ENCODE results near the gene LSM14B. TPM values are rescaled to one million over a fixed set of nuclear protein-coding genes. Genes with fewer than 3 reads are reported as not detected.
"Not testable (repeated sequence)": the region's sequence is repeated elsewhere in the genome, so short reads cannot be mapped to it uniquely, and the experiment has no call there.

LSM14B gene
- 91.0 TPM for polyA plus RNA-seq (2013, experiment 1 of 4)
- polyA plus RNA-seq (2013, experiment 2 of 4), result 90.3 TPM
- 64.4 TPM for polyA plus RNA-seq (2013, experiment 3 of 4)
- polyA plus RNA-seq (2013, experiment 4 of 4), result 71.8 TPM

GRCh38 chr20:62121776-62122653 is at the start of gene LSM14B:
LSM14B (plus strand) TSS chr20:62122475; CDS start chr20:62122667, 192 bp downstream.
- 0% methylated on average over 124 of the region's 124 CpGs for WGBS, 2 experiments
- H3K27me3 ChIP-seq (ENCODE audit: control insufficient read depth, insufficient read depth, low read length, poor library complexity, severe bottlenecking), result no peaks in the 10 kb centered on the region

GRCh38 chr20:62073323-62073722 is 49.0 kb upstream of the LSM14B start:
- WGBS, 2 experiments, result 92% methylated on average over 5 of the region's 5 CpGs
- no peaks in the 10 kb centered on the region for H3K36me3 ChIP-seq (ENCODE audit: control insufficient read depth, insufficient read depth, low read length)
- H3K27ac ChIP-seq (ENCODE audit: insufficient read depth, low read depth, low read length, poor library complexity, severe bottlenecking), result no peak overlapping the region
- H3K9me3 ChIP-seq (ENCODE audit: control insufficient read depth, low read length), result peaks cover 4% of the 10 kb centered on the region
- H3K4me1 ChIP-seq (ENCODE audit: control insufficient read depth, insufficient read depth, low read length), result no peaks in the 10 kb centered on the region
- H3K27me3 ChIP-seq (ENCODE audit: control insufficient read depth, insufficient read depth, low read length, poor library complexity, severe bottlenecking), result no peaks in the 10 kb centered on the region
- no peak overlapping the region for H3K4me3 ChIP-seq (ENCODE audit: insufficient read depth, low read depth, low read length)

More at GRCh38 chr20:62121776-62122653, at the start of gene LSM14B:
- Histone ChIP-seq H3K4me3 (ENCODE audit: insufficient read depth, low read depth, low read length) (peak within 1 kb of the TSS; percentile 79), H3K4me1 (ENCODE audit: control insufficient read depth, insufficient read depth, low read length) (peaks cover 35% of the 10 kb centered on the region), H3K36me3 (ENCODE audit: control insufficient read depth, insufficient read depth, low read length) (peaks cover 15% of the 10 kb centered on the region), H3K9me3 (ENCODE audit: control insufficient read depth, low read length) (no peaks in the 10 kb centered on the region), H3K27ac (ENCODE audit: insufficient read depth, low read depth, low read length, poor library complexity, severe bottlenecking) (peak within 1 kb of the TSS; percentile 57)

- Histone ChIP-seq H3K27me3 (ENCODE audit: control insufficient read depth, insufficient read depth, low read length, poor library complexity, severe bottlenecking) (peaks cover 3% of the 10 kb centered on the region), H3K4me1 (ENCODE audit: control insufficient read depth, insufficient read depth, low read length) (no peaks in the 10 kb centered on the region), H3K27ac (ENCODE audit: insufficient read depth, low read depth, low read length, poor library complexity, severe bottlenecking) (no peak overlapping the region), H3K9me3 (ENCODE audit: control insufficient read depth, low read length) (no peaks in the 10 kb centered on the region), H3K36me3 (ENCODE audit: control insufficient read depth, insufficient read depth, low read length) (no peaks in the 10 kb centered on the region), H3K4me3 (ENCODE audit: insufficient read depth, low read depth, low read length) (no peak overlapping the region)
- 94 to 100% methylated on average over 1 of the region's 1 CpG for WGBS, 2 experiments
Measured at GRCh38 chr20:62079166-62079565, 43.1 kb upstream of the LSM14B start.

GRCh38 chr20:62080249-62080990 is 41.9 kb upstream of the LSM14B start:
- H3K4me3 ChIP-seq (ENCODE audit: insufficient read depth, low read depth, low read length), result no peak overlapping the region
- no peaks in the 10 kb centered on the region for H3K36me3 ChIP-seq (ENCODE audit: control insufficient read depth, insufficient read depth, low read length)
- peaks cover 3% of the 10 kb centered on the region for H3K27me3 ChIP-seq (ENCODE audit: control insufficient read depth, insufficient read depth, low read length, poor library complexity, severe bottlenecking)
- H3K9me3 ChIP-seq (ENCODE audit: control insufficient read depth, low read length), result no peaks in the 10 kb centered on the region
- WGBS, 2 experiments, result 77 to 80% methylated on average over 15 of the region's 15 CpGs
- no peak overlapping the region for H3K27ac ChIP-seq (ENCODE audit: insufficient read depth, low read depth, low read length, poor library complexity, severe bottlenecking)
- H3K4me1 ChIP-seq (ENCODE audit: control insufficient read depth, insufficient read depth, low read length), result no peaks in the 10 kb centered on the region

- Histone ChIP-seq H3K4me3 (ENCODE audit: insufficient read depth, low read depth, low read length) (no peak overlapping the region), H3K9me3 (ENCODE audit: control insufficient read depth, low read length) (no peaks in the 10 kb centered on the region), H3K36me3 (ENCODE audit: control insufficient read depth, insufficient read depth, low read length) (no peaks in the 10 kb centered on the region), H3K27ac (ENCODE audit: insufficient read depth, low read depth, low read length, poor library complexity, severe bottlenecking) (no peak overlapping the region), H3K27me3 (ENCODE audit: control insufficient read depth, insufficient read depth, low read length, poor library complexity, severe bottlenecking) (peaks cover 3% of the 10 kb centered on the region), H3K4me1 (ENCODE audit: control insufficient read depth, insufficient read depth, low read length) (no peaks in the 10 kb centered on the region)
- WGBS, 2 experiments, result 71 to 73% methylated on average over 5 of the region's 5 CpGs
Measured at GRCh38 chr20:62083312-62083711, 39.0 kb upstream of the LSM14B start.

- not testable (repeated sequence) for H3K36me3 ChIP-seq (ENCODE audit: control insufficient read depth, insufficient read depth, low read length); H3K27me3 ChIP-seq (ENCODE audit: control insufficient read depth, insufficient read depth, low read length, poor library complexity, severe bottlenecking); H3K4me1 ChIP-seq (ENCODE audit: control insufficient read depth, insufficient read depth, low read length); H3K27ac ChIP-seq (ENCODE audit: insufficient read depth, low read depth, low read length, poor library complexity, severe bottlenecking); H3K4me3 ChIP-seq (ENCODE audit: insufficient read depth, low read depth, low read length); H3K9me3 ChIP-seq (ENCODE audit: control insufficient read depth, low read length)
- 94 to 95% methylated on average over 9 of the region's 9 CpGs for WGBS, 2 experiments
Measured at GRCh38 chr20:62084224-62084623, 38.1 kb upstream of the LSM14B start.

- 88 to 89% methylated on average over 9 of the region's 9 CpGs for WGBS, 2 experiments
- no peaks in the 10 kb centered on the region for H3K36me3 ChIP-seq (ENCODE audit: control insufficient read depth, insufficient read depth, low read length)
- no peak overlapping the region for H3K4me3 ChIP-seq (ENCODE audit: insufficient read depth, low read depth, low read length)
- no peaks in the 10 kb centered on the region for H3K4me1 ChIP-seq (ENCODE audit: control insufficient read depth, insufficient read depth, low read length)
- H3K27me3 ChIP-seq (ENCODE audit: control insufficient read depth, insufficient read depth, low read length, poor library complexity, severe bottlenecking), result peaks cover 3% of the 10 kb centered on the region
- no peaks in the 10 kb centered on the region for H3K9me3 ChIP-seq (ENCODE audit: control insufficient read depth, low read length)
- no peak overlapping the region for H3K27ac ChIP-seq (ENCODE audit: insufficient read depth, low read depth, low read length, poor library complexity, severe bottlenecking)
Measured at GRCh38 chr20:62085206-62085605, 37.1 kb upstream of the LSM14B start.

- Histone ChIP-seq H3K27me3 (ENCODE audit: control insufficient read depth, insufficient read depth, low read length, poor library complexity, severe bottlenecking) (peaks cover 3% of the 10 kb centered on the region), H3K4me1 (ENCODE audit: control insufficient read depth, insufficient read depth, low read length) (no peaks in the 10 kb centered on the region), H3K36me3 (ENCODE audit: control insufficient read depth, insufficient read depth, low read length) (no peaks in the 10 kb centered on the region), H3K27ac (ENCODE audit: insufficient read depth, low read depth, low read length, poor library complexity, severe bottlenecking) (no peak overlapping the region), H3K9me3 (ENCODE audit: control insufficient read depth, low read length) (no peaks in the 10 kb centered on the region), H3K4me3 (ENCODE audit: insufficient read depth, low read depth, low read length) (no peak overlapping the region)
- 58 to 62% methylated on average over 11 of the region's 11 CpGs for WGBS, 2 experiments
Measured at GRCh38 chr20:62087227-62087626, 35.0 kb upstream of the LSM14B start.

GRCh38 chr20:62087632-62088031 is 34.6 kb upstream of the LSM14B start:
- Histone ChIP-seq H3K4me1 (ENCODE audit: control insufficient read depth, insufficient read depth, low read length) (no peaks in the 10 kb centered on the region), H3K36me3 (ENCODE audit: control insufficient read depth, insufficient read depth, low read length) (no peaks in the 10 kb centered on the region), H3K9me3 (ENCODE audit: control insufficient read depth, low read length) (no peaks in the 10 kb centered on the region), H3K27ac (ENCODE audit: insufficient read depth, low read depth, low read length, poor library complexity, severe bottlenecking) (no peak overlapping the region), H3K4me3 (ENCODE audit: insufficient read depth, low read depth, low read length) (no peak overlapping the region), H3K27me3 (ENCODE audit: control insufficient read depth, insufficient read depth, low read length, poor library complexity, severe bottlenecking) (peaks cover 3% of the 10 kb centered on the region)
- 95% methylated on average over 17 of the region's 17 CpGs for WGBS, 2 experiments
